NCI-H460 (cell line): ENCODE results near the gene NTRK3. TPM values are rescaled to one million over a fixed set of nuclear protein-coding genes. Genes with fewer than 3 reads are reported as not detected.
"Not testable (repeated sequence)": the region's sequence is repeated elsewhere in the genome, so short reads cannot be mapped to it uniquely, and the experiment has no call there.

Source experiments
- DNase-seq: peaks from one replicate; pipeline ENCODE4 v3.0.0-alpha.2; 2016; ENCODE audit warnings: low read depth; ENCODE audit errors: extremely low read depth
- total RNA-seq: library from RNA; depleted of rRNA; stranded (reverse); fragments of >200 nt; shearing (Covaris generic); gene quantifications from 2 replicates; pipeline ENCODE4 v1.2.3, GENCODE V29; 2014

NTRK3 gene
- total RNA-seq, 1 experiment from 2014 or later = not detected

GRCh38 chr15:88042047-88042446, 214.5 kb downstream of the NTRK3 start:
- no peak for DNase-seq

GRCh38 chr15:88040516-88040915, 216.0 kb downstream of the NTRK3 start:
- no peak for DNase-seq

GRCh38 chr15:88038261-88038660, 218.3 kb downstream of the NTRK3 start:
- no peak for DNase-seq

- DNase-seq = no peak
Observed at GRCh38 chr15:88036154-88036839, 220.2 kb downstream of the NTRK3 start.

- DNase-seq = no peak
Observed at GRCh38 chr15:88035381-88035780, 221.2 kb downstream of the NTRK3 start.

GRCh38 chr15:88033421-88033820, 223.1 kb downstream of the NTRK3 start:
- not testable (repeated sequence) for DNase-seq

- DNase-seq = no peak
Observed at GRCh38 chr15:88032787-88033186, 223.8 kb downstream of the NTRK3 start.

GRCh38 chr15:88031461-88031860, 225.1 kb downstream of the NTRK3 start:
- DNase-seq = no peak

GRCh38 chr15:88029696-88030095, 226.8 kb downstream of the NTRK3 start:
- no peak for DNase-seq

GRCh38 chr15:88028024-88028423, 228.5 kb downstream of the NTRK3 start:
- DNase-seq = no peak

- no peak for DNase-seq
Observed at GRCh38 chr15:88023914-88024313, 232.6 kb downstream of the NTRK3 start.

- no peak for DNase-seq
Observed at GRCh38 chr15:88022716-88023115, 233.8 kb downstream of the NTRK3 start.

GRCh38 chr15:88021601-88022000, 234.9 kb downstream of the NTRK3 start:
- DNase-seq = no peak

- no peak for DNase-seq
Observed at GRCh38 chr15:88020806-88021205, 235.7 kb downstream of the NTRK3 start.

- no peak for DNase-seq
Observed at GRCh38 chr15:88019656-88020055, 236.9 kb downstream of the NTRK3 start.

GRCh38 chr15:88018869-88019641, 237.5 kb downstream of the NTRK3 start:
- no peak for DNase-seq

GRCh38 chr15:88017753-88018152, 238.8 kb downstream of the NTRK3 start:
- no peak for DNase-seq

GRCh38 chr15:88016406-88016805, 240.1 kb downstream of the NTRK3 start:
- DNase-seq = no peak

- no peak for DNase-seq
Observed at GRCh38 chr15:88015228-88015860, 241.2 kb downstream of the NTRK3 start.

- no peak for DNase-seq
Observed at GRCh38 chr15:88014454-88015160, 241.9 kb downstream of the NTRK3 start.

- DNase-seq = no peak
Observed at GRCh38 chr15:88013111-88013510, 243.4 kb downstream of the NTRK3 start.
